Fibroblast of the aortic adventitia (primary cell): Measurements from ENCODE around the gene SEPHS1. TPM values are rescaled to one million over a fixed set of nuclear protein-coding genes. Genes with fewer than 3 reads are reported as not detected.

ENCODE experiments used
- DNase-seq: peaks from one replicate; pipeline ENCODE4 v3.0.0-alpha.2; 2010; ENCODE audit warnings: low read depth
- H3K4me3 ChIP-seq: 2 replicates; pipeline ENCODE4 v1.5.1; 2011; ENCODE audit warnings: low read depth, mild to moderate bottlenecking, control low read depth, low read length, moderate library complexity
- CTCF ChIP-seq: IDR thresholded peaks from 2 replicates; pipeline ENCODE4 v1.5.1; 2011; ENCODE audit warnings: mild to moderate bottlenecking, low read length, control low read depth, inconsistent platforms; ENCODE audit not compliant: insufficient read depth
- total RNA-seq: library from RNA; depleted of rRNA; stranded (reverse); fragments of >200 nt; gene quantifications from 2 replicates; pipeline ENCODE4 v1.2.3, GENCODE V29; 2012; ENCODE audit warnings: low replicate concordance

SEPHS1 gene
- total RNA-seq, 1 donor: 35.2 TPM

- peak; percentile 34 for TF ChIP-seq CTCF
- DNase-seq: no peak
- no peak overlapping the region for H3K4me3 ChIP-seq
These were observed 76.4 kb downstream of the SEPHS1 start for GRCh38 chr10:13271552-13272163.

- no peak for TF ChIP-seq CTCF
- DNase-seq: peak; percentile 71
- H3K4me3 ChIP-seq: no peak overlapping the region
These were observed 77.1 kb downstream of the SEPHS1 start for GRCh38 chr10:13270877-13271551.

- peak; percentile 18 for DNase-seq
- no peak for TF ChIP-seq CTCF
- no peak overlapping the region for H3K4me3 ChIP-seq
These were observed 79.3 kb downstream of the SEPHS1 start for GRCh38 chr10:13268841-13269240.

- no peak for DNase-seq
- TF ChIP-seq CTCF: no peak
These were observed 79.8 kb downstream of the SEPHS1 start for GRCh38 chr10:13268310-13268709.

More at GRCh38 chr10:13268310-13268709, 79.8 kb downstream of the SEPHS1 start:
- no peak overlapping the region for H3K4me3 ChIP-seq

Other genes starting within 250 kb of the SEPHS1 start
- gene OPTN, start 248.1 kb downstream of the SEPHS1 start, total RNA-seq: 107 and 157 TPM in 2 replicates
- 19.5 TPM in 1 of 2 replicates, not detected in the other for gene MCM10, start 186.7 kb downstream of the SEPHS1 start, total RNA-seq
- gene UCMA, start 113.9 kb downstream of the SEPHS1 start, total RNA-seq: not detected in 2 replicates
- gene PHYH, start 48.2 kb downstream of the SEPHS1 start, total RNA-seq: 25.3 and 26.0 TPM in 2 replicates
- gene BEND7, start 180.7 kb upstream of the SEPHS1 start, total RNA-seq: 2.6 and 3.2 TPM in 2 replicates
- 37.0 and 89.4 TPM in 2 replicates for gene PRPF18, start 238.7 kb upstream of the SEPHS1 start, total RNA-seq